GM19397 (cell line): ENCODE results near the gene KRTAP6-2.

ENCODE experiments used
- ATAC-seq: cut with Tn5 transposase; IDR thresholded peaks from one replicate; pipeline ENCODE4 v1.9.1; 2021; ENCODE audit warnings: mild to moderate bottlenecking, moderate library complexity; ENCODE audit not compliant: unreplicated experiment

KRTAP6-2 gene

GRCh38 chr21:30577766-30578165 is 20.9 kb downstream of the KRTAP6-2 start:
- no peak for ATAC-seq

GRCh38 chr21:30567617-30568016 is 31.1 kb downstream of the KRTAP6-2 start:
- no peak for ATAC-seq

- ATAC-seq, result no peak
Measured at GRCh38 chr21:30563630-30564029, 35.1 kb downstream of the KRTAP6-2 start.

- ATAC-seq, result no peak
Measured at GRCh38 chr21:30563072-30563471, 35.6 kb downstream of the KRTAP6-2 start.

GRCh38 chr21:30561957-30562356 is 36.7 kb downstream of the KRTAP6-2 start:
- no peak for ATAC-seq

GRCh38 chr21:30561264-30561895 is 37.3 kb downstream of the KRTAP6-2 start, which contains the start of gene KRTAP19-7:
Gene KRTAP19-7 (minus strand): TSS chr21:30561314. CDS start chr21:30561289, 25 bp downstream.
- ATAC-seq, result no peak

GRCh38 chr21:30555095-30555494 is 43.6 kb downstream of the KRTAP6-2 start:
- ATAC-seq, result no peak

- ATAC-seq, result no peak
Measured at GRCh38 chr21:30552782-30553181, 45.9 kb downstream of the KRTAP6-2 start.
